NCI-H1930 (cell line): Measurements from ENCODE around the gene PLSCR5.
A peak's percentile ranks its signal among the peaks of the same experiment; 100 is the strongest.

ENCODE experiments used
- DNase-seq, 2 experiments: peaks; one replicate each; lab custom pipeline; 2025; lab: John Stamatoyannopoulos, UW

Gene PLSCR5

DNA sequence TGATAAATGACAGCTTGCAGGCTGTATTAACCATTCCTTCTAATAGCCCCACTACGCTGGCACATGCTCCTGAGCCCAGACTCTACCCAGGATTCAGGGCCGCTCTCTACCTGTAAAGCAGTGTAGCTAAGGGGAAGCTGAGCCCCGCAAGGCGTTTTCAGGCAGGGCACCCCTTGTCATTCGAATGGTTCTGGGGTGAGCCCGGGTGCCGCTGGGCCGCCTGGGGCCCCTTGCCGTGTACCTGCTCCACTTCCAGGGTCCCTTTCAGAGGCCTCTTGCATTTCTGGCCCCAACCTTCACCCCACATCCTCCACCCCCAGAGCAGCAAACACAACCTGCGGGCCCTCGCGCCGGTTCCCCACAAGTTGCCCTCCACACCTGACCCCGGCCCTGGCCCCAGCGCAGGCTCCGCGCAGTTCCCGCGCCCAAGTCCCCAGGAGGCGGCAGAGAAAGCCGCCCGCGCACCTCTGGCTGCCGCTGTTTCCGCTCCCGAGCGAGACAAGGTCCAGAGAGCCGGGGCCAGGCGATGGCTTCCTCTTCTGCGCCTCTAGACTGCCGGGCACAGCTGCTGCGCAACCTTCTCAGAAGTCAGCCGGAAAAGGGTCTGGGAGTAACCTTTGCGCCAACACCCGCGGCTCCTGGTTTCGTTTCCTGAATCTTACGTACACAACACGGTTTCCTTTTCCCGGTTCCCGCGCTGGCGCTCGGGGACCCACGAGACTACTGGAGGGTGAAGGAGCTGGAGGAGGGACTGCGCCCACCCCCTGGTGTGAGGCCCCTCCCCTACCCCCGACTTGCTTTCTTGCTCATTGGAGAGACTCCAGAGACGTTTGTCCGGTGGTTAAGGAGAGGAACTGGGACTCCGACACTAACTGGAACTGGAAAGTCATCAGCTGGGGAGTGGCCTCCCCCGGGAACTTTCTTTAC lies 60.9 kb downstream of the PLSCR5 start, which contains the start of gene PLSCR1:
Gene PLSCR1 (minus strand): TSS at position 606 of the 927 bp plus-strand sequence. CDS start 8,055 bp downstream, outside the sequence.
- DNase-seq = peak; percentile 32 to 42

DNA sequence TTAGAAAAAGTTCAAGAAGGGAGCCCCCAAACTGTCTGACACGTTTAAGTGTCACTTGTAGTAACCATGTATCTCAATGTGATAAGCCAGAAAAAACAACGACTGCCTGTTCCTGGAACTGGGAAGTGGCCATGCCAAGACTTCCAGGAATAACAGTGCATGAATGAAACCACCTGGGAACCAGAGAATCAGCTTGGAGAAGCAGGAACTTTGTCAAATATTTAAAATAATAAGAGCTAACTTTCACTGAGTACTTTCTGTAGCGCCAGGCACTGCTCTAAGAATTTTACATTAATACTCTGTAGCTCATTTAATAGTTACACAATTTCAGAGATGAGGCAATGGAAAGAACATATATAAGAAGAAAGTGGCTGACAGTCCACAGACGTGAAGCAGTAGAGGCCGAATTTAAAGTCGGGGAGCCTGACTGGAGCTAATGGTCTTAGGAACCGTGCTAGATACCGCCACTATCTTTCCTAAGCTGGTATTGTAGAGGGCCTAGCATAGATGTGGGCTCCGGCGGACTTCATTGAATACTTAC lies 61.6 kb downstream of the PLSCR5 start:
- no peak for DNase-seq

DNA sequence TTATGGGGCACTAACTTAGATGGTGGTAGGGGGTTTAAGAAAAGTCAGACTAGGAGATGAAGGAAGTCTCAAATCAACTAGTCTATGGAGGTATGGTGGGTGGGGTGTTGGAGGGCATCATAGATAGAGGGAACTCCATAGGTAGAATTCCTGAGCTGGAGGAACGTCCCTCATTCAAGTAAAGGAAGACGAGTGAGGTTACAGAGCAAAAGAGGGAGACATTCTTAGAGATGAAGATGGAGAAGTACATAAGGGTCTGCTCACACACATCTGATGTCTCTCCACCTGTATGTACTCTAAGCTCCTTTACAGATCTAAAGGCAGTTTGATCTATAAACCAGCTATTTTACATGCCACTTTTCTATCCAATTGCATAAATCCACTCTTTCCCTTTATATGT lies 62.2 kb downstream of the PLSCR5 start:
- DNase-seq = no peak

DNA sequence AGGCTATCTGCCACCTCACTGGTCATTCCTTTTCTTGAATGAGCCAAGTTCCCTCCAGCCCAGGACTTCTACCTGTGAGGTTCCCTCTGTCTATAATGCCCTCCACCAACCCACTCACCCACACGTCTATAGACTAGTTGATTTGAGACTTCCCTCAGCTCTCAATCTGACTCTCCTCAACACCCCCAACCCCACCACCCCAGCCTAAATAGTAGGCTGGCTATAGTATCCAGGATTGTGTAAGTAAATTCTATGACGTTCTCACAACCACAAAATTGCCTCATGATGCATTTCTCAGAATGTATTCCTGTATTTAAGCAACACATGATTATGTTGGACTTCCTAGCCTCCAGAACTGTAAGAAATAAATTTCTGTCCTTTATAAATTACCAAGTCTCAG lies 63.0 kb downstream of the PLSCR5 start:
- no peak for DNase-seq

DNA sequence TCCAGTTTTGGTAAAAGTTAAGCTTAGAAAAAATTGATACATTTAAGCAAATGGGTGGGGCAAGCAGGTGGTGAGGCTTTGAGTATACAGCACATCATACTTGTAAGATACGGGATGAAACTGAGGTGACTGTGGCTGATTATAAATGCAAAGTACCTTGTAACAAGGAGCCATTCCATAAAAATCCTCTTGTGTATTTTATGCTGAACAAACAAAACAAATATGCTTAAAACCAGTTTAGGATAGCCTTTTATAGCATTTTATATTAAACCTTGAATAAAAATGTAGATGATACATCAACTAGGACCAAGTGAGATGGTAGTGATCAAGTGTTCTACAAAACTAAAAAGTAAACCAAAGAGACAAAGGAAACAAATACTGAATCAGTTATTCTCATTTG lies 64.2 kb downstream of the PLSCR5 start:
- DNase-seq = no peak

DNA sequence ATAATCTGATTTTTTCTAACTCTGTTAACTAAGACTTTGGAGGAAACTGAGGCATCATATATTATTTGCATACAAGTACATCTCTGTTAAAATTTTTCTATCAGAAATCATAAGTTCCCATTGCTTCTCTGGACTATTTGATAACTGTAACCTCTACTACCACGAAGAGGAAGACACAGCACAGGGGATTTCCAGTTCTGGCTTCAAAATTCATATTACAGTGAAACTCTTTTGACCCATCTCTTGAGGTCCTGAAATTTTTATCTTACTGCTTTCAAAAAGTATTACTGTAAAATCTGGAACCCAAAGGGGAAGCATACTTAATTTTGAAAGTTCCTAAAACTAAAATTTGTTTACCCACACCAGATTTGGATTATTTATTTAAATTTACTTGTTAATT lies 64.9 kb downstream of the PLSCR5 start:
- no peak for DNase-seq

DNA sequence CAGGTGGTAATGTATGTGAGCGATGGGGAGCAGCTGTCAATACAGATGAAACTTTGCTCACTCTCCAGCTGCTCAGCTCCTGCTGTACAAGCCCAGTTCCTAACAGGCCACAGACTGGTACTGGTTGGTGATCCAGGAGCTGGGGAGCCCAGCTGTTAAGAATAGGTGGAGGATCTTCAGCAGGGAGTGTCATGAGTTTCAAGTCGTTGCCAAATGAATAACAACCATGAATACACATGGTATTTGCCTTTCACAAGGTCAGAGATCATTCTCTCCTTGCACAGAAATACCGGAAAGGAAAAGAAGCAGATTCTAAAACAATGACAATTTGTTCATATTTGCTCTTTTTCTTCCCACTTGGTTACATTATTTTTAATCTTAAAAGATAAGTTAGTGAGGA lies 65.8 kb downstream of the PLSCR5 start:
- no peak for DNase-seq

DNA sequence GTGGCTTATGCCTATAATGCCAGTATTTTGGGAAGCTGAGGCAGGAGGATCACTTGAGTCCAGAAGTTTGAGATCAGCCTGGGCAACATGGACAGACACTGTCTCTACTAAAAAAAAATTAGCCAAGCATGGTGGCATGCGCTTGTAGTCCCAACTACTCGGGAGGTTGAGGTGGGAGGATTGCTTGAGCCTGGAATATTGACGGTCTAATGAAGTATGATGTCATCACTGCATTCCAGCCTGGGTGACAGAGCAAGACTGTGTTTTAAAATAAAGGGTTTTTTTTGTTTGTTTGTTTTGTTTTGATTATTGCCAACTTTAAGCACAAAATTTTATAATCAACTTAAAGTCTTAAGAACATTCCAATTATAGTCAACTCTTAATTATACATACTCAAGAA lies 67.5 kb downstream of the PLSCR5 start:
- DNase-seq = no peak

DNA sequence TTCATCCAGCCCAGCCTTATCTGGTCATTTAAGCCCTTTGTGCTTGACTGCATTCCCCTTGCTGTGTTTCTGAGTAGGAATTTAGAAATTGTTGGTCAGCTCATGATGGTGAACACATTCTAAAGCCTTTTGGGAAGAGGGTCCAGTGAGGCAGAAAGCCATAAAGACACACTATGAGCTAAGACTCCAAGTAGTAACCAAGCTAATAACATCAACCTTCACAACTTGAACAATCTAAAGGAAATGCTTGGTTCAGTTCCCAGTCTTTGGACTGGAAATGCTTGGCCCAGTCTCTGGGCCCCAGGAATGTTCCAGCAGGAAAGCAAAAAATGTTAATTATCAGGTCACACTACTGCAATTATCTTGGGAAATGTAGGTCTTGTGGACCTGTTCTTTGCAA lies 68.5 kb downstream of the PLSCR5 start:
- no peak for DNase-seq
